GM19193 (cell line): ENCODE data around the gene GGCX.

ENCODE experiments used
- POLR2A ChIP-seq: IDR thresholded peaks from 4 replicates; pipeline ENCODE4 v1.6.1; 2011; ENCODE audit not compliant: insufficient read depth, insufficient read length; ENCODE audit errors: extremely low read depth

The GGCX gene

DNA sequence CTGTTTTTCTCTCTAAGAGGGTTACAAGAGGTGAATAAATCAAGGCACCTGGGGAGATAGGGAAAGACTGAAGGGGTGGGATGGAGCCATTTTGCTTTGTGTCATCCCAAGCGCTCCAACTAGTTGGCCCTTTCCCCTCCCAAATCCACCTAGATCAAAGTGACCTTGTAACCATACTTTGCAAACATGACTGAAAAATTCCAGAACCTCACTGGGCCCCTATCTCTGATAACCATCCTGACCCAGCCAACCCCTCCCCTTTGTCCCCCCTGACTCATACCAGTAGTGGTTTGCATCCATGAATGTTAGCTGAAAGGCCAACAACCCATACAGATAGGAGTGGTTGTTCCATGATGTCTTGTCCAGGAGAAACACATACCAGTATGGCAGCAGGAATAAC, 3.1 kb downstream of the GGCX start:
- TF ChIP-seq POLR2A = no peak

DNA sequence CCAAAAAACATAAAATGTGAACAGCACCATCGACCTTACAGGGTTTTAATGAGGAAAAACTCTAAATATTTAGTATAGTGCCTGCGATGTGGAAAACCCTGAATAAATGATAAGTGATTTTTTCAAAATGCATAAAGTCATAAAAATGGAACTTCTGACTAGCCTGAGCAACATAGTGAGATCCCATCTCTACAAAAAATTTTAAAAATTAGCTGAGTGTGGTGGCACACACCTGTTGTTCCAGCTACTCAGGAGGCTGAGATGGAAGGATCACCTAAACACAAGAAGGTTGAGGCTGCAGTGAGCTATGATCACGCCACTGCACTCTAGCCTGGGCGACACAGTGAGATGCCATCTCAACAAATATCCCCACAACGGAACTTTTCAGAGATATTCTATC, 4.2 kb downstream of the GGCX start:
- no peak for TF ChIP-seq POLR2A

DNA sequence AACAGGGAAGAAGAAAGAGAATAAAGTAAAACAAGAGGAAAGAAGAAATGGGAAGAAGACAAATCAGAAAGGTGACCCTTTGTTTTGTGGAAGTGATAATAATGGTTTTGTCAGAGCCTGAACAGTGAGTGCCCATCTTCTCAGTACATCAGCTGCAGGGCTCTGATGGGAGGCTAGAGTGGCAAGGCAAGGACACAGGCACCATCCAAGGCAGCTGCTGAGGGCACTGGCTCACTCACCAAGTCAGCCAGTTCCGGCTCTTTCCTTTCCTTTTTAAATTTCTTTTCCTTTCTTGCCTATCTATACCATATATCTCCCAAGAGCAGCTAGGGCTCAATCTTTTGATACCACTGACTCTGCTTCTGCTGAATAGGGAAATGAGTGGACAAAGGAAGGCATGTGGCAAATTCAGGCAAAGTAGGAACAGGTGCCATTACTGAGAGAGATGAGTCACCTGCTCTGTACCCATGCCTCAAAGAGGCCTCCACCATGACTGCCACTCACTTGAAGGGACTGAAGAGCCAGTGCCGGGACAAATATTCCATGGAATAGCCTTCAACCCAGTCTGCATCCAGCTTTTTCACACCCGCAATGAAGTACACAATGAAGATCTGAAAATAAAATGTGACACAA, 6.2 kb downstream of the GGCX start:
- no peak for TF ChIP-seq POLR2A

DNA sequence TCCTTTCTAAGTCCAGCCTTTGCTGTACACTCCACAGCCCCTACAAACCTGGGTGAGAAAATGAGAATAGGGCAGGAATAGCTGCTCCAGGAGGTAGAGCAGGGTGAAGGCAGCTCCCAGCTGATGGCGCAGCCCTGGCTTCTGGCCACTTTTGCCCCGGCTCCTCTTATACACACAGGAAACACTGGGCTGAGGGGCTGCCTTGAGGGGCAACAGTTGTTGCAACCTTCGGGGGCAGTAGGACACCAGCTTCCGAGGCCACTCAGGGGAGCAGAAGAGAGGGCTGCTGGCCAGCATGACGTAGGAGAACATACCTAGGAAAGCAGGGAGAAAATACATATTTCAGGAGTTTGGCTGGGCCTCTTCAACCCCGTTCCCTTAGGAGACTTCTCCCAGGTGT, 8.1 kb downstream of the GGCX start:
- no peak for TF ChIP-seq POLR2A

DNA sequence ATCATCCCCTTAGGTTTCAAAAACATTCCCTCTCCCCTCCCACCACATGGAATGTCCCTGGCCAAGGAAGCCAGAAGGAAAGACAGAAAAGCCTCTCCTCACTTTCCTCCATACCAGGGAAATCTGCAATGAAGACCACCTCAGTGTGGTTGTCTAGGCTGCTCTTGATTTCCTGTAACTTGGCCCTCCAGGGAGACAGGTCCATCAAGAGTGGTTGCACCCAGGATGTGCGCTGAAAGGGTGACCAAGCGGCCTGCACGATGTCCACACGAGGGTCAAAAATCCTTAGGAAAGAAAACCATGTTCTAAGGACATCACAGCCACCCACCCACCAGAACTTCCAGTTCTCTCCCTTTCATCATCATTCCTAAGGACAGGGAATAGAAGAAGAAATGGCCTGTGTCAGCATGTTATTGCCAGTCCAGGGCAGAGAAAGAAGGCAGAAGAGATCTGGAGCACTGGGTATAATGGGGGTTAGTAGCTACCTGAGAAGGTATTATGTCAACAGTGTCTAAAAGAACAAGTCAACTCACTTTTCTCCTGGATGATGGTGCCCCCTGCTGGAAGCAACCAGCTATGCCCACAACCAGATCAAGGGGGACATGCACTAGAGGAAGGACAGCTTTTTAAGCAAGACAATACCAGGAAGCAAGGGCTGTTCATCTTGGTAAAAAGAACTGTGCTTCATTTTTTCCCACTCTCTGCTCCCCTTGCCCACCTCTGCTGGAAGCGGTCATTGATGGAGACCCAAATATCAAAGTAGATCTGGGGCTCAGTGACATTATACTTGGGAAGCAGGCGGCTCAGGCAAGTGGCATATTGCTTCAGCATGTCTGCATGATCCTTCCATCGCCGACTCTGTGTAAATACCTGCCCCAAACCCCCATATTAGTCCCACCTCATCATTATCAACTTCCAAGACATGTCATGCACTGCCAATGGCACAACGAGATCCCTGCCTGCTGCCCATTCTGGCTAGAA, 9.3 kb downstream of the GGCX start:
- TF ChIP-seq POLR2A = no peak

DNA sequence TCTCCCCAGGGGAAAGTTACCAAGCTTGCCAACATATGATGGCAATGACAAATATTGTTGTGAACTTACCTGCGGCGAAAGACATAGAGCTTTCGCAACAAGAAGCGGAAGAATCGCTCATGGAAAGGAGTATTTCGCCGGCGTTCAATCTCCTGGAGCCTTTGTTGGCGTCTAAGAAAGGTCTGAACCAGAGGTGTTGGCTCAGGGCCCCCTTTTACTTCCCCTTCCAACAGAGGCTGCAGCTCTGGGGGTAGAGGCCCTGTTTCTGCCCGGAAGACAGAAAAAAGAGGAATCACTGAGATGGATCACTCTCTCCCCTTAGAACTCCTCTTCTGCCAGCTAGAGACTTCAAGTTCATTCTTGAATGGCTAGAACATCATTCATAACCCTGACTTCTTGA, 10.8 kb downstream of the GGCX start:
- TF ChIP-seq POLR2A = no peak

DNA sequence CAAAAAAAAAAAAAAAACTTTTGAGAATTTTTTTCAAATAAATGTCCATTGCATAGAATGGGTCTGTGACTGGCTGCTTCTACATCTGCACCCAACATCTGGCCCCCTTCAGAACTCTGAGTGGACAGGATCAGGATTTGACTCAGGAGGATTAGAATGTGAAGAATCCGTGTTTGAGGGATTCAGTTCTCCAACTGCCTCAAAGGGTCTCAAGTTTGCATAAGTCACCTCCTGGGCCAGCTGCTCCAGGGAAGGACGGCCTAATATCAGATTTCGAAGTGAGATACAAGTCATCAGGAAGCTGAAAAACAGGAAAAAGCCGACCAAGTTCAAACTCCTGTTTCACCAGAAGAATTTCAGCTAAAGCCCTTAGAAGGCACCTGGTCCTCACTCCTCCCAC, 11.5 kb downstream of the GGCX start:
- no peak for TF ChIP-seq POLR2A

DNA sequence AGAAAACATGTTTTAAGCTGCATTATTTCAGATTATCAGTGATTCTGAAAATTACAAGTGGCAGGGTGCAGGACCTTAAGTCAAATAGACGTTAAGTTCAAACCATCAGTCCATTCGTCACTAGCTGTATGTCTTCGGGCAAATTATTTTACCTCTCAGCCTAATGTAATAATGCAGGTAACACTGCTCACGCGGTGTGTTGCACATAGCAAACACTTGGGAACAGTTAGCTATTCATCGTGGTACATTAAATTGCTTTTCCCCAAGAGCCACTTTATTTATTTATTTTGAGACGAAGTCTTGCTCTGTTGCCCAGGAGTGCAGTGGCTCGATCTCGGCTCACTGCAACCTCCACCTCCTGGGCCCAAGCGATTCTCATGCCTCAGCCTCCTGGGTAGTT, 12.2 kb downstream of the GGCX start:
- TF ChIP-seq POLR2A = no peak

DNA sequence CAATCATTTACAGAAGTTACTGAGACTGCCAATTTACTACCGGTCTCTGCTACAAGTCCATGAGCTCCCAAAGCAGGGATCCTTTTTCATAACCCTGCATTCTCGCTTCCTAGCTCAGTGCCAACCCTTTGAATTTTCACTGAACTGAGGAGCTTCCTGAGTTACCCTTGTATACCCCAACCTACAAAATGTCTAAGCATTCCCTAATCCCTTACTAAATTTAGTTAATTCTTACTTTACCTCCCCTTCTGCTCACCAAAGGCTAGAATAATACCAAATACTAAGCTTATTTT, 12.7 kb downstream of the GGCX start:
- TF ChIP-seq POLR2A = no peak

DNA sequence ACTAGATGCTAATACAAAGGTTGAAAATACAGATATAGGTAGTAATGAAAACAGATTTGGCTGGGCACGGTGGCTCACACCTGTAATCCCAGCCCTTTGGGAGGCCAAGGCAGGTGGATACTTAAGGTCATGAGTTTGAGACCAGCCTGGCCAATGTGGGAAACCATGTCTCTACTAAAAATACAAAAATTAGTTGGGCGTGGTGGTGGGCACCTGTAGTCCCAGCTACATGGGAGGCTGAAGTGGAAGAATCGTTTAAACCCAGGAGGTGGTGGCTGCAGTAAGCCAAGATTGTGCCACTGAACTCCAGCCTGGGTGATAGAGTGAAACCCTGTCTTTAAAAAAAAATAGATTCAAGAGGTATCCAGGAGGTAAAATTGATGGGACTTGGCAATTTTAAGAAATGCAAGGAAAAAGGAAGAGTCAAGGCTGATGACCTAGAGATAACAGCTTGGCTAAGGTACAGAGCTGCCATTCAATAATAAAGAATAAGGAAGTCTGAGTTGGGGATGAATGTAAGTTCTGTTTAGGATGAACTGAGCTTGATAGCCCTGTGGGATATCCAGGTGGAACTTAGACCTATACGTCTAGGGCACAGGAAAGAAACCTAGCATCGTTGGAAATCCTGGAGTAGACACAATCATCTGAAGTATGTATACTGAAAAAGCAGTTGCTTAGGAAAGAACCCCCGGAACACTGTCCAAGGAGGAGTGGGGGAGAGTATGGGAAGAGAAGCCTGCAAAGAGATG, 13.3 kb downstream of the GGCX start:
- no peak for TF ChIP-seq POLR2A

DNA sequence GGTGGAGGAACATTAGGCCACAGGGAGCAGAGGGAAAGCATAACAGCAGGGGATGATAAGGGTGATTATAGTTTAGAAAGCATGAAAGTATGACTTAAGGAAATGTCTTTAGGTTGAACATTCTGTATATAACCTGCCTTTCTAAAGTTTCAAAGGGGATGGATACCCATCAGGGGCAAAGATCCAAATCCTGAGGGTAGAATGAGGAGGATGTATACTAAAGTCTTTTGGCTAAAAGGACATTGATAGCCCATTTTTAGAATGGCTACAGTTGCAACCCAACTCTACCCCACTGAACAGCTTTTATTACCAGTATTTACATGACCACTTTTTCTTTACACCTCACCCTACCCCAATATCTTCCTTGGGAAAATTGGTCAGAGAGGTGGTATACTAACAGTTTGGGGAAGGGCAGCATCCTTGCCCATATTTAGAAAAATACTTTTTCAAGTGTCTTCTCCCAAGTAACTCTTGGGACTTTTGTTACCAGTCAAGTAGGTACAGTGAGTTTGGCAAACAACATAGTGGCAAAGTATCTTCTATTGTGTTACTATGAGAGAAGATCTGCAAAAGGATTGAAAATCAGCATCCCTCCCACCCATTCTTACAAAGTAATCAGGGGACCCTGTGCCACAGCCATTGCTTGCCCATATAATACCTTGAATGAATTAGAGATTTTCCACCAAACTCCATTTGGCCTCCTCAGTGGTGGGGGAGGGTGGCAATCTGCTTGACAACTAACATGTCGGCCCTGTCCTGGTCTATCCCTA, 14.0 kb downstream of the GGCX start:
- TF ChIP-seq POLR2A = peak; percentile 16

DNA sequence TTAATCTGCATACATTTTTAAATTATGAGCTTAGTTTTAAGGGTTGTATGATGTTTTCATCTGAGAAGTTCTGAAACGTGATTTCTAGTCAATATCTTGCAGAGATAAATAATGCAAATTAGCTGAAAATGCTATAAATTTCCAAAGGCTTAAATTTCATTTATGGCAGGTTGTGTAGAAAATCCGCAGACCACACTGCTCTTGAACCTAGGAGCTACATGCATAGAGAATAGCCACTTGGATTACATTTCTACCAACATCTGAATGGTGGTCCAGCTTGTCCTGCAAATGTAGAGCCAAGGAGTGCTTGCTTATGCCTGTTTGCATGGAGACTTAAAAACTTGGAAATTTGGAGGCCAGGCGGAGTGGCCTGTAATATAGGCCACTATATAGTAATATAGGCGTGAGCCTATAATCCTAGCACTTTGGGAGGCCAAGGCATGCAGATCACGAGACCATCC, 15.5 kb downstream of the GGCX start:
- TF ChIP-seq POLR2A = no peak

DNA sequence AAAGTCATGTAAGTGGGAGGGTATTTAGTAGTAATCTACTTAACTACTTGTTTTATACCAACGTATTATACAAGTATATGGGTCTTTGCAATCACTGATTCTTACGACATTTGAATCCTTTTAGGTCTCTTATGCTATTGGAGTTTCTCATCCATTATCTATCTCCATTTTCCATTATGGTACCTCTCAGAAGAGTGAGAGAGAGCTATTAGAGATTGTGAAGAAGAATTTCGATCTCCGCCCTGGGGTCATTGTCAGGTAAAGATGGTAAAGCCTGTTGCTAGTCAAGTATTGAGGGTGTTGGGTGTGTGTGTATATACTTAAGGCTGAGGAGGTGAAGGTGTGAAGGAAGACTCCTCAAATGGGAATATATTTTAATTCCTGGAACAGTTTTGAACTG, 18.5 kb downstream of the GGCX start:
- no peak for TF ChIP-seq POLR2A

DNA sequence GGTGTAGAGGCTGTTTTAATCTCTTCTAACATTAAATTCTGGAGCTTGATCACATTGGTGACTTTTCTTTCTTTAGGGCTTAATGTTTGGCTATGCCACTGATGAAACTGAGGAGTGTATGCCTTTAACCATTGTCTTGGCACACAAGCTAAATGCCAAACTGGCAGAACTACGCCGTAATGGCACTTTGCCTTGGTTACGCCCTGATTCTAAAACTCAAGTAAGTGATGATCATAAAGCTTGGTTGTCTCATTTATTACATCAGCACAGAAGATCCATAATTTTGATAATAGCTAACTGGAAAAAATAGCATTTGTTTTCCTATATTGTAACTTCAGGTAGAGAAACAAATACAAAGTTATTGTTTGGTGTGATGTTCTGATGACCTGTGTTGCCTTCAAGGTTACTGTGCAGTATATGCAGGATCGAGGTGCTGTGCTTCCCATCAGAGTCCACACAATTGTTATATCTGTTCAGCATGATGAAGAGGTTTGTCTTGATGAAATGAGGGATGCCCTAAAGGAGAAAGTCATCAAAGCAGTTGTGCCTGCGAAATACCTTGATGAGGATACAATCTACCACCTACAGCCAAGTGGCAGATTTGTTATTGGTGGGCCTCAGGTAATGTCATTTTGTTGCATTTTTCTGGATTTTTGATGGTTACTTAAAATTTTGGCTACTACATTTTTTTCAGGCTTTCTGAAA, 19.4 kb downstream of the GGCX start:
- TF ChIP-seq POLR2A = no peak

DNA sequence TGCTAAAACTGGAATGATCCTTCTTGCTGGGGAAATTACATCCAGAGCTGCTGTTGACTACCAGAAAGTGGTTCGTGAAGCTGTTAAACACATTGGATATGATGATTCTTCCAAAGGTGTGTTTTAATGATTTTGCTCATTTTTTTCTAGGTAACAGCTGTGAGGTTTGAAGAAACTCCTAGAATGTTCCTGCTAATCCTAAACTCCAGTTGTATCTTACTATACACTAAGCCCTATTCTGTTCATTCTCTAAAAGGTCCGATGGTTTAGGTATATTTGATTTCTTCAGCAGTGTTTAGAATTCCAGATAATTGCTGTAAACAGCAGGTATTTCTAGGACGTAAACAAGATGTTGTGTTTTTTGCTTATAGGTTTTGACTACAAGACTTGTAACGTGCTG, 20.0 kb downstream of the GGCX start:
- no peak for TF ChIP-seq POLR2A

DNA sequence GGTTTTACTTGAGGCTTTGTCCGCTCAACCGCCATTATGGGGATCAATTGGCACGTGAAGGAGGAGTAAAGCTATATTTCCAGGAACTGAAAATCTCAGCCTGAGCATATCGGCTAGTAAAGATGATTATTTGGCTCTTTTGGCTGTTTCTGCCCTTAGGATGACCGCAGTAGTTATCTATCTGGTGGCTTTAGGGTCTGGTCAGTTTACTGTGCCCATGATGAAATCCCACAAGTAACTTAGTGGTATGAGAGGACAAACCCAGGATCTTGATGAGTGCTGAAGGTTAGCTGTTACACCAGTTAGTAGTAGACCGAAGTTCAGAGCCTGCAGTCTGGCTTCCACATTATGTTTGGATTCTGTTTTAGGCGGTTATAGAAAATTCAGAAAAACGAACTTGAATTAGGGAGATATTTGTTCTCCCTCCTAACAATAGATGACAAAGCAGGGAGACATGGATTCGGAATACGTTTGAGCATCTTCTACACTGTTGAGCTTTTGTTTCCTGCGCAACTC, 21.1 kb downstream of the GGCX start:
- no peak for TF ChIP-seq POLR2A
